Activated CD8-positive, alpha-beta memory T cell treated with anti-CD3 and anti-CD28 coated beads, Interleukin-2, amount 50 U/mL, for 1 hour (primary cell): ENCODE results near the gene PPTC7.
"Not testable (repeated sequence)": the region's sequence is repeated elsewhere in the genome, so short reads cannot be mapped to it uniquely, and the experiment has no call there.

Source experiments
- DNase-seq: peaks from one replicate; pipeline ENCODE4 v3.0.0-alpha.2; 2020; ENCODE audit errors: extremely low read depth

The PPTC7 gene, protein sequence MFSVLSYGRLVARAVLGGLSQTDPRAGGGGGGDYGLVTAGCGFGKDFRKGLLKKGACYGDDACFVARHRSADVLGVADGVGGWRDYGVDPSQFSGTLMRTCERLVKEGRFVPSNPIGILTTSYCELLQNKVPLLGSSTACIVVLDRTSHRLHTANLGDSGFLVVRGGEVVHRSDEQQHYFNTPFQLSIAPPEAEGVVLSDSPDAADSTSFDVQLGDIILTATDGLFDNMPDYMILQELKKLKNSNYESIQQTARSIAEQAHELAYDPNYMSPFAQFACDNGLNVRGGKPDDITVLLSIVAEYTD

DNA sequence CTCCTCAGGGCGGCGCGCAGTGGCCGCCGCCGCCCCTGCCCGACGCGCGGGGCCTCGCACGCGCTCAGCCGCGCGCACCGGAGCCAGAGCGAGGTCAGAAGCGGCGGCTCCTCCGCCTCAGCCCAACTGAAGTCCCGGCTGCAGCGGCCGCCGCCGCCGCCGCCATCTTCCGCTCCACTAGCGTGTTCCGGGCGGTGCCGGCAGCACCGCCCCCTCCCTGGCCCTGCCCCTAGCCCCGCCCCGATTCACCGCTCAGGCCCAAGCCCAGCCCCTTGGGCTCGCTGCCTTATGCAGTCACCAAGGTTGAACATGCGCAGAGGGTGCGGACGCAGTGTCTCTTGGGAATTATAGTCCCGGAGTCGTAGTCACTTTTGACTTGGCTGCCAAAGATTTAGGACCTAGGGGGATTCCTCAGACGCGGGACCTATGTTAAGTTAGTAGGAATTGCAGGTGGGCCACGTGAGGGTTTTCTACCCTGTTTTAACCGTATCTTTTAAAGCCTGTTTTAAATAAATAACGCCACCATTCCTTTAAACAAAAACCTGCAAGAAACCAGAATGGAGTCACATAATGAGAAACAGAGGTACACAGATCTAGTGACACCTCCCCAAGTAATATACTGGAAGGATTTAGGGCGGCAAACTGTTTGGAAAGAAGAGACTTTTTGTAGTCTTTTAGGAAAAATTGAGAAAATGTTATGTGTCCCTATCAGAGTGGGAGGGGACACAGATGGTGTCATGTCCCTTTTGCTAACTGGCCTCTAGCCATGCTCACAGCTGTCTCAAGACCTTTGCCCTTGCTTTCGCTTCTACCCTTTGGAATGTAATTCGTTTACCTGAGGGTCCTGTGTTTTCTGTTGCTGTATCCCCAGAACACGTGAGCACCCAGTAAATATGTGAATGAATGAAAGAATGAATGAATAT, at the start of gene PPTC7:
Gene PPTC7, minus strand, starts transcription at position 182 of the 923 bp plus-strand sequence. CDS start 287 bp downstream, outside the sequence.
- DNase-seq: peak; percentile 92

DNA sequence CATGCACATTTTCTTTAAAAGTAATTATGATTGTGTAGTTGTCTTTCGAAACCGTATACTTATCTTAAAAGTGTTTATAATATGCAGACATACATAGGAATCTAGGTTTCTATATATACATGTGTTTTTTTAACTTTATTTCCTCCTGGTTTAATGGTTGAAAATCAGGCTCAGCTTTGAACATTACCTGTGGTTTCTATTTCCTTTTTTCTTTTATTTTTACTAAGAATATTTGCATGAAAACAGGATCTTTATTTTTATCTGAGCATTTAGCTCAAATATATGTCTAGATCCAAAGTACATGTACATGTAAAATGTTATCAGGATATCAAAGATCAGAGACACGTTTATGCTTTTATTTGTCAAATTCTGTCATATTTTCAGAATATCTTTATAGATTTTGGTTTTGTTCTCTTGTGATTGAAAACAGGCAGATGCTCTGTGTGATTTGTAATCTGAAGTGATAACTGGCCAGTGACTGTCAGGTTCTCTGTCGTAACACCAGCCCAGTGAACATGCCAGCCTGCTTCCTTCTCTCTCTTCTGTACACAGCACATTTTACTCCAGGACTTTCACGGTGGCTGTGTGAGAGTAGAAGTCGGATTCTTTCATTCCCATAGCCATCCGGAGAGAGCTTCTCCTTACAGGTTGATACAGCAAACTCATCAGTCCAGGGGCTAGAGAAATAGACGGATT, 44.5 kb upstream of the PPTC7 start:
- DNase-seq: no peak

DNA sequence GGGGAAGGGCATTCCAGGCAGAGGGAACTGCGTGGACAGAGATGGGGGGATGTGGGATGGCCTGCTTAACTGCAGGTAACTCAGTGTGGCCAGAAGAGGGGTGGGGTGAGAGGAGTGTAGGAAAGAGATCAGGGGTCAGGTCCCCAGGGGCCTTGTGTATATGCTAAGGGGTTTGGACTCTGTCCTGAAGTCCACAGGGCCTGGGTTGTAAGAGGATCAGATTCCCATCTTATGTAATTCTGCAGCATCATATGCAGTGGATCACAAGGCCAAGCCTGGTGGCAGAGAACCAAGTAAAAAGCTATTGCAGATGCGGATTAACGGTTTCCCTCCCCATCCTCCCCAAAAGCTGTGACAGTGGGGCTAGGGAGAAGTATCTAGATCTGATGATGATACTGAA, 39.5 kb upstream of the PPTC7 start:
- no peak for DNase-seq

DNA sequence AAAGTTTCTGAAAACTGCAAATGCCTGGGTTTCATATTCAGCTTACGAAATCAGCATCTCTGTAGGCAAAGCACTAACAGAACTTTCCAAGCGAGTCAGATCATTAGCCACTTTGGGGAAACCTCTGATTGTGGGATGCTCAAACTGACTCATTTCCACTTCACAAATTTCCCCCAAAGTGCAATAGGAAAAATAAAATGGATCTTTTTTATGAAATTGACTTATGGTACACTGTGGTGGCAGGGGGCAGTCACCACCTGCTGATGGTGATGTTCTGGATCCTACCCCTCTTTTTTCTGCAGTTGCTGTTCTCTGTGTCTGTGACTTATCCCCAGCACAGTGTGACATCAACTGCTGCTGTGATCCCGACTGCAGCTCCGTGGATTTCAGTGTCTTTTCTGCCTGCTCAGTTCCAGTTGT, 36.4 kb upstream of the PPTC7 start:
- no peak for DNase-seq

DNA sequence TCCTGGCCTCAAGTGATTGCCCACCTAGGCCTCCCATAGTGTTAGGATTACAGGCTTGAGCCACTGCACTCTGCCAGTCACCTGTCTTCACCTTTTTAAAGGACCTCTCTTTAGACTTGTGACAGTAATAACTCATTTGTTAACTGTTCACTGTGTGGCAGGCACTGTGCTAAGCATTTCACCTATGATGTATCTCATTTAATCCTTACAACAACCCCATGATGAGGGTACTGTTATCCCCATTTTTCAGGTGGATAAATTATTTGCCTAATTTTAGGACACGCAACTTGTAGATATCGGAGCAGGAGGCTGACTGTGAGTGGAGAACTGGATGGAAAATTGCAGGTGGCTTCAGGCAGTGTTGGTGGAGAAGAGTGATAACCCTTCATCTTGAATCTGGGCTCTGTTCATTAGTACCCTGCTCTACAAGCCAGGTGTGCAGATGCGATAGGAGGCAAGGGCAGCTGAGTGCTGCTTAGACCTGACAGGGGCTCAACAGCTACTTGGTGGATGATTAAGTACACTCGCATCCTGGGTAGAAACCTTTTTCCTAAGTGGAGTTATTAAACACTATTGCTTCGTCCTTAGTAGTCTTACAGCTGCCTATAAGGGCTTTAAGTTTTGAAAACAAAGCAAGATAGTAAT, 33.5 kb upstream of the PPTC7 start:
- DNase-seq: no peak

DNA sequence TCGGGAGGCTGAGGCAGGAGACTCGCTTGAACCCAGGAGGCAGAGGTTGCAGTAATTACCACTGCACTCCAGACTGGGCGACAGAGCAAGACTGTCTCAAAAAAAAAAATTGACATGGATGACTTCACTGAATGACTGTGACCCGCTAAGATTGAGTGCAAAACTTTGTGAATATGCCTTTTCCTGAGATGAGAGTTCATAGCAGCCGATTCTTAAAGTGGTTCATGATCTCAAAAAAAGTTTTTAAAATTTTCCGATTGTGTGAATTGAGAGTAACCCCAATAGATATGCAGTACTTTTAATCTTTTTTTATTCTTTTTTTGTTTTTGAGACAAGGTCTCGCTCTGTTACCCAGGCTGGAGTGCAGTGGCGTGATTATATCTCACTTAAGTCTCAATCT, 32.1 kb upstream of the PPTC7 start:
- DNase-seq: no peak

DNA sequence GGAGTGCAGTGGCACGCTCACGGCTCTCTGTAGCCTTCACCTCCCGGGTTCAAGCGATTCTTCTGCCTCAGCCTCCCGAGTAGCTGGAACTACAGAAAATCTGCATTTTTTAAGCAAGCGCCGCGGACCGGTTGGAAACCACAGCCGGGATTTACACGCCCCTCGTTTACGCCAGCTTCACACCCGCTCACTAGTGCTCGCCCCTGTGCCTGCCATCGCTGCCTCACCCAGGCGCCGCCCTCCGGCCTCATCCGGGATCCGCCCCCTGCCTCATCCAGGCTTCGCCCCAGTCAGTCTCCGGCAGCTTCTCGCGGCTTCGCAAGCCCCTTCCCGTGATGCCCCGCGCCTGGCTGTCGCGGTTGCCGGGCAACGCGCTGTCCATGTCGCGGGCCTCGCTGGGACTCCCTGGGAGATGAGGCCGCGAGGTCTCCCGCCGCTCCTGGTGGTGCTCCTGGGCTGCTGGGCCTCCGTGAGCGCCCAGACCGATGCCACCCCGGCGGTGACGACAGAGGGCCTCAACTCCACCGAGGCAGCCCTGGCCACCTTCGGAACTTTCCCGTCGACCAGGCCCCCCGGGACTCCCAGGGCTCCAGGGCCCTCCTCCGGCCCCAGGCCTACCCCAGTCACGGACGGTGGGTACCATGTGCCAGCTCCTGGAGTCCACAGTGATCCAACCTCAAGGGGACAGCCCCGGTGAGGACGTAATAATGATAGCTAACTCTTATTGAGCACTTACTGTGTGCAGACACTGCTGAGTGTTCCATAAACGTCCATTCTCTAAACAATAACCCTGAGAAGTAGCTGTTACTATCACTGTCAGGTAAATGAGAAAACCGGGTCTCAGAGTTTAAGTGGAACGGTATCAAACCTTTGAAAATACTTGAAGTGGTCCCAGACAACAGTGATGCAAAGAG, 30.9 kb upstream of the PPTC7 start, which contains the start of gene TCTN1:
Gene TCTN1, plus strand, starts transcription at position 359 of the 914 bp plus-strand sequence. Its CDS starts 54 bp downstream, at position 413.
- DNase-seq: peak; percentile 78

DNA sequence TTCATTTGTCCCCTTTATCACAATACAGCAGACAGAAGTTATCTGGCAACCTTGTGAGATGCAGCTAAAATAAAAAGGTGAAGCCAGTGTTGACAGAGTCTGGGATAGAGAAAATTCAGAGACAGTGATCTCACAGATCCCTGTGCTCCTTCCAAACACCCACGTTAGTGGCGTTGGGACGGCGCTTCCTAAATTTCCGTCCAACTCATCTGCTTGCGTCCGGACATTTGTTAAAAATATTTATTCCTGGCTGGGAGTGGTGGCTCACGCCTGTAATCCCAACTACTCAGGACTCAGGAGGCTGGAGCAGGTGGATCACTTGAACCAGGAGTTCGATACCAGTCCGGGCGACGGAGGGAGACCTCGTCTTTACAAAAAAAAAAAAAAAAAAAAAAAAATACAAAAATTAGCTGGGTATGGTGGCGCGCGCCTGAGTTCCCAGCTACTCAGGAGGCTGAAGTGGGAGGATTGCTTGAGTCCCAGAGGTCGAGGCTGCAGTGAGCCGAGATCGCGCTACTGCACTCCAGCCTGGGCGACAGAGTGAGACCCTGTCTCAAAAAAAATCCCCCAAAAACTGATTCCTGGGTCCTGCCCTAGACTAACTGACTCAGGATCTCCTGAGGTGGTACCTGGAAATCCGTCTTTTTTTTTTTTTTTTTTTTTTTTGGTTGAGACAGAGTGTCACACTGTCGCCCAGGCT, 30.1 kb upstream of the PPTC7 start:
- no peak for DNase-seq

DNA sequence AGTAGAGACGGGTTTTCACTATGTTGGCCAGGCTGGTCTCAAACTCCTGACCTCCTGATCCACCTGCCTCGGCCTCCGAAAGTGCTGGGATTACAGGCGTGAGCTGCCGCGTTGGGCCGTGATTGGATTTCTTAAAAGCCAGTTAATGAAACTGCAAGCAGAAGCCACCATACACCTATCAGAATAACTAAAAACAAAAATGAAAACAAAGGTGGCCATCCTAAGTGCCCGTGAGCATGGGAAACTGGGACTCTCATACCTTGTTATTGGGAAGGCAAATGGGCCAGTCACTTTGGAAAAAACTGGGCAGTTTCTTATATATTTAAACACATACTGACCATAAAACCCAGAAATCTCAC, 23.1 kb upstream of the PPTC7 start:
- no peak for DNase-seq

DNA sequence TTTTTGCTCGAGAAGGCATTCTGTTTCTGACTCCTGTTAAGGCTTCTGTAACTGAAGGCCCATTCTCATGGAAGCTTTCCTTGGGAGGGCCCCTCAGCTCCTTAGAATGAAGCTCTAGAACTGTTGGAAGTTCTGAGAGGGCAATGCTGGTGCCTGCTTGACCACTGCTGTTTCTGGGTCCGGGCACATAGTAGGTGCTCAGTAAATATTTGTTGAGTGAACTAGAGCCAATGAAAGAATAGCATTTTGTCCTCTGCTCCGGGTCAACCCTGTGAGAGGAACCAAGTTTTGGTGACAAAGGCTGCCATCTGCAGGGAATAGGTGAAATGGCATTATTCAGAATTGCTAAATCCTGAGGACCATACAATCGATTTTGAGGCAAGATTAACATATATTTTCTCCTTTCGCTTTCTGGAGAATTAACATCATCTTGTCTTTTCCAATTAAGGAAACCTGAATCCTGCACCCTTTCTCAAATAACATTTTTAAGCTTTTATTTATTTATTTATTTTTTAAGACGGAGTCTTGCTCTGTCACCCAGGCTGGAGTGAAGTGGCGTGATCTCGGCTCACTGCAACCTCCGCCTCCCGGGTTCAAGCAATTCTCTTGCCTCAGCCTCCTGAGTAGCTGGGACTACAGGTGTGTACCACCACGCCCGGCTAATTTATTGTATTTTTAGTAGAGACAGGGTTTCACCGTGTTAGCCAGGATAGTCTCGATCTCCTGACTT, 19.1 kb upstream of the PPTC7 start:
- not testable (repeated sequence) for DNase-seq

DNA sequence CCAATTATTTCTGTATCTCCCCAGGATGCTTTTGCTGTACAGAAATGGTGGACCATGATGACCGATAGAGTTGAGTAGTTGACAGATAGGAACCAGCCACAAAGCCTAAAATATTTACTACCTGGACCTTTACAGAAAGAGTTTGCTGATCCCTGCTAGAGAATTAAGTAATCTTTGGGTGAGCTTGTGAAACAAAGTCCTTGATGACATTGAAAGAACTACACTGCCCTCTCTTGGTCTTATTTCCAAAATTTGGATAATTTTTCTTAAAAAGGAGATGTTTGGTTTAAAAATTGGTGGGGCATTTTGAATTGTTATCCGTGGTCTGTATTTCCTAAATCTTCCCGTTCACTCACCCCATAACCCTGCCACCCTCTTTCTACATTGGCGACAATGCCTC, 17.1 kb upstream of the PPTC7 start:
- no peak for DNase-seq

DNA sequence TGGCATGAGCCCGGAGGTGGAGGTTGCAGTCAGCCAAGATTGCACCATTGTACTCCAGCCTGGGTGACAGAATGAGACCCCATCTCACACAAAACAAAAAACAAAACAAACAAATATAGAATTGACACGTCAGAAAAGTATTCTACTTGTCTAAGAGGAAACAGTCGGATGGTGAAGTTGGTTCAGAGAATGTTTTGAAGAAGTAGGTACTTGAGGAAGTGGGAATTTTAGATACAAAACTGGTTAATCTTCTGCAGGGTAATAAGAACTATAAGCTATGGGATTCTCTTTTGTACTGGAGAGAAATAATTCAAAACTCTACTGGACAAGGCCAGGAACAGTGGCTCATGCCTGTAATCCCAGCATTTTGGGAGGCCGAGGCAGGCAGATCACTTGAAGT, 16.2 kb upstream of the PPTC7 start:
- DNase-seq: no peak

DNA sequence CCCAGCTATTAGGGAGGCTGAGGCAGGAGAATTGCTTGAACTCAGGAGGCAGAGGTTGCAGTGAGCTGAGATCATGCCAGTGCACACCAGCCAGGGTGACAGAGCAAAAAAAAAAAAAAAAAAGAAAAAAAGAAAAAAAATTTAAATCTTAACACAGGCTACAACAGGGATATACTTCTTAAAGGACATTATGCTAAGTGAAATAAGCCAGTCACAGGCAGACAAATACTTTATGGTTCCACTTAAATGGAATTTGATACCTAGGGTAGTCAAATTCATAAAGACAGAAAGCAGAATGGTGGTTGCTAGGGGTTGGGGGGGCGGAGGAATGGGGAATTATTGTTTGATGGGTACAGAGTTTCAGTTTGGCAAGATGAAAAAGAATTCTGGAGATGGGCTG, 14.8 kb upstream of the PPTC7 start:
- no peak for DNase-seq

DNA sequence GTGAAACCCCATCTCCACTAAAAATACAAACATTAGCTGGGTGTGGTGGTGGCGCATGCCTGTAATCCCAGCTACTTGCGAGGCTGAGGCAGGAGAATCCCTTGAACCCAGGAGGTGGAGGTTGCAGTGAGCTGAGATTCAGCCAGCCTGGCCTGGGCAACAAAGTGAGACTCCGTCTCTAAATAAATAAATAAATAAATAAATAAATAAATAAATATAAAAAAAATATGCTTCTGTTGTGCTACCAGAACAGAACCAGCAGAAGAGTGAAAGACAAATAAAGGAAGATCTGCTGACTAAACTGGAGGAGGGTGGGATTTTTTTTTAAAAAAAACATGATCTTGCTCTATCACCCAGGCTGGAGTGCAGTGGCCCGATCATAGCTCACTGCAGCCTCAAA, 9.8 kb upstream of the PPTC7 start:
- DNase-seq: not testable (repeated sequence)

DNA sequence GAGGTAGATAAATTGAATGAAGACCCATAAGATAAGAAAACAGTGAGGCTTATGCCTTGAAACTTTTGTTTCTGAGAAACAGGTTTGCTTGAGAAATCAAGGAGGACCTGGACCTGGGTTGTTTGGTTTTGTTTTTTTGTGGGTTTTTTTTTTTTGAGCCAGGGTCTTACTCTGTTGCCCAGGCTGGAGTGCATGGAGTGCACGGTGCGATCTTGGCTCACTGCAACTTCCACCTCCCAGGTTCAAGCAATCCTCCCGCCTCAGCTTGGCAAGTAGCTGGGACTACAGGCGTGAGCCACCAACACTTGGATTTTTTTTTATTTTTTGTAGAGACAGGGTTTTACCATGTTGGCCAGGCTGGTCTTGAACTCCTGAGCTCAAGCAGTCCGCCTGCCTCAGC, 9.0 kb upstream of the PPTC7 start:
- DNase-seq: no peak

DNA sequence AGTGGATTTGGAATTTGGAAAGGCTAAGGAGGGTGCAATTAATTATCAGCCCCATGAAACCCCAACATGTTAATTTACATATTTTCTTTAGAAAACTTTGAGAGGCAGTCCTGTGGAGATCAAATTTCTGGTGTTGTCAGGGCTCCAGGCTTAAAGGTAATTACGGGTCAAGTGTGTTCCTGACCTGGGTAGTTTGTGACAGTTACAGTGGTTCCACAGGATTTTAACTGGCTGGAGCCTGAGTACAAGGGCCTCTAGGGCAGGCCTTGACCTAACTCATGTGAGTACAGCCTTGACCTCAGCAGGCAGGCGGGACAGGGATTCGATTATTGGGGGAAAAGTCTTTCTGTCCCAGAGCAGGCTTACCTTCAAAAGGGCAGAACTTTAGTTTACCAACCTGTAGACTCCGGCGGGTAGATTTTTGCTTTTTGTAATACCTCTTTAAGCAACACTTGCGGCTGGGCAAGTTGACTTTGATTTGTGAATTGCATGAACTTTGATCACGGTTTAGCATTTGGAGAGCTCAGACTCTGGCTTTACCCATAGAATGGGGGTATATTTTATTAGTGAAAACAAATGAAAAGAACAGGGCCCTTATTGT, 8.4 kb upstream of the PPTC7 start:
- DNase-seq: no peak

DNA sequence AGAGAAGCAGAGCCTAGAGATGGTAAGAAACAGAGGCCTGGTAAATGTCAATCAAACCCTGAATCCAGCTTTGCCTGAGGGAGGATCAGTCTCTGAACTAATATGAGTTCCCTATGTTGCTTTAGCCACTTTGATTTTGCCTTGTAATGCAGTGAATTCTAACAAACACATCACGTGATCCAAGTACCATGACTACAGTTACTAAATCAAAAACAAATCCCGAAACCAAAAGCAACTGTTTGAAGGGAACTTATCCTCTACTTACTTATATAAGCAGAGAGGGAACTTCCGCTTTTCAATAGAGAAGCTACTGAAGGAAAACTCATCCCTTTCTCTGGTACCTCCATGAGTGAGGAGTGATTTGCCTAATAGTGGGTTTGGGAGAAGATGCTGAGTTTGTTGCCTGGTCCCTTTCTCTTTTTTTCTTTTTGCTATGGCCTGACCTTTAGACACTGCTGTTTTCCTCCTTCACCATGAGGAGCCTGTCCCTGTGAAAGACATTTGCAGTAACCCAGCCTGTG, 7.7 kb upstream of the PPTC7 start:
- DNase-seq: no peak

DNA sequence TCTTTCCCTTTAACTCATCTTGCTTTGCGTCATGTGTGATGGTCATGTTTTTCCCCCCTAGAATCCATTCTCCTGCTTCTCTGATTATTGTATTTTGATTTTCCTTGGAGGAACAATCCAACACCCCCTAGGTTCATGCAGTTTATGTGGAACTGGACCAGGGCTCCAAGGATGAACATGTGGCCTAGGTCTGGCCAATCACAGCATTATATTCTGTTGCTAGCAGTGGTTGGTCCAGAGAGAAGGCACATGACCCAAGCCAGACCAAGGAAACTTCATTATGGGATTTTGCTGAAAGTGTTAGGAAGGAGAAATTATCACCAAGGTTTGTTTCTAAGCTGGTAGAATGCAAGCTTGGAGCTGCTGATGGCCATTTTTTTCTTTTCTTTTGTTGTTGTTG, 6.9 kb upstream of the PPTC7 start:
- no peak for DNase-seq

DNA sequence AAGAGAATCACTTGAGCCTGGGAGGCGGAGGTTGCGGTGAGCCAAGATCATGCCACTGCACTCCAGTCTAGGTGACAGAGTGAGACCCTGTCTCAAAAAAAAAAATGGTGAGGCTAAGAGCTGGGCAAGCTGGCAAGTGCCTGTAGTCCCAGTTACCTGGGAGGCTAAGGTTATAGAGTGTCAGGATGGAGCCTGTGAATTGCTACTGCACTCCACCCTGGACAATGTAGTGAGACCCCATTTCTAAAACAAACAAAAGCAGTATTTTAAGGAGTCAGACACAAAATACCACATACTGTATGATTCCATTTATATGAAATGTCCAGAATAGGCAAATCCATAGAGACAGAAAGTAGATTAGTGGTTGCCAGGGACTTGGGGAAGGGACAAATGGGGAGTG, 4.0 kb upstream of the PPTC7 start:
- not testable (repeated sequence) for DNase-seq
